GM12878 (cell line): ENCODE results near the gene FLACC1. TPM values are rescaled to one million over a fixed set of nuclear protein-coding genes. Genes with fewer than 3 reads are reported as not detected.
A peak's percentile ranks its signal among the peaks of the same experiment; 100 is the strongest.

Source experiments
- BCL11A ChIP-seq: IDR thresholded peaks from 2 replicates; pipeline ENCODE4 v1.6.1; 2011; ENCODE audit warnings: low read depth, low read length
- BMI1 ChIP-seq: fragments of 450-650 bp; IDR thresholded peaks from 2 replicates; pipeline ENCODE4 v1.6.1; 2016; ENCODE audit warnings: mild to moderate bottlenecking, moderate library complexity, borderline replicate concordance
- CEBPB ChIP-seq, 2 experiments: fragments of 150-350 bp in 1 of 2; IDR thresholded peaks; 2 replicates each; pipeline ENCODE4 v1.6.1; 2012 to 2014; ENCODE audit warnings: low read depth in 2 of 2, low read length in 2 of 2, borderline replicate concordance in 1 of 2, inconsistent platforms in 1 of 2
- EED ChIP-seq: sonication (generic); IDR thresholded peaks from 2 replicates; pipeline ENCODE4 v1.6.1; 2016; ENCODE audit warnings: antibody characterized with exemption, low read depth
- HDAC2 ChIP-seq: fragments of 200-600 bp; sonication (generic); IDR thresholded peaks from 2 replicates; pipeline ENCODE4 v1.6.1; 2017
- MTA2 ChIP-seq: fragments of 450-650 bp; IDR thresholded peaks from 2 replicates; pipeline ENCODE4 v1.6.1; 2016; ENCODE audit warnings: low read depth, mild to moderate bottlenecking, moderate library complexity
- MXI1 ChIP-seq: fragments of 150-350 bp; IDR thresholded peaks from 2 replicates; pipeline ENCODE4 v1.6.1; 2011; ENCODE audit warnings: low read depth, mild to moderate bottlenecking, inconsistent platforms, low read length, improper control_type of control experiment
- PAX8 ChIP-seq: fragments of 450-650 bp; IDR thresholded peaks from 2 replicates; pipeline ENCODE4 v1.6.1; 2017; ENCODE audit warnings: mild to moderate bottlenecking, moderate library complexity
- POU2F2 ChIP-seq: IDR thresholded peaks from 3 replicates; pipeline ENCODE4 v1.6.1; 2011; ENCODE audit warnings: low read depth, mild to moderate bottlenecking, low read length, borderline replicate concordance
- RBBP5 ChIP-seq: fragments of 200-600 bp; sonication (generic); conservative IDR thresholded peaks from 2 replicates; pipeline ENCODE4 v1.6.1; 2016
- RUNX3 ChIP-seq: IDR thresholded peaks from 2 replicates; pipeline ENCODE4 v1.6.1; 2012; ENCODE audit warnings: low read length, inconsistent platforms
- SMAD5 ChIP-seq: IDR thresholded peaks from 2 replicates; pipeline ENCODE4 v1.6.1; 2016; ENCODE audit warnings: antibody characterized with exemption, low read depth
- ZNF207 ChIP-seq: fragments of 450-650 bp; IDR thresholded peaks from 2 replicates; pipeline ENCODE4 v1.6.1; 2014; ENCODE audit warnings: antibody characterized with exemption, mild to moderate bottlenecking, borderline replicate concordance
- ZNF622 ChIP-seq: fragments of 450-650 bp; IDR thresholded peaks from 2 replicates; pipeline ENCODE4 v1.6.1; 2017; ENCODE audit warnings: mild to moderate bottlenecking, inconsistent platforms
- polyA plus RNA-seq, 11 experiments: library from polyadenylated mRNA; depleted of rRNA in 4 of 11; unstranded in 6 of 11; stranded (reverse) in 5 of 11; fragments of >200 nt; fragmentation: Nextera tagmentation in 4 of 11; fragmentation: Illumina TruSeq in 1 of 11; extraction: Ambion mirVana in 4 of 11; extraction: Trizol in 1 of 11; gene quantifications; 1 replicate in 1 of 11; 2 replicates in 10 of 11; pipeline versions ENCODE4 v1.2.1 to v1.2.3, GENCODE V29; 2011 to 2016; ENCODE audit warnings: inconsistent platforms in 2 of 11, missing spikeins in 2 of 11, low read depth in 1 of 11
- total RNA-seq, 4 experiments: library from RNA; depleted of rRNA in 3 of 4; stranded (reverse); fragments of >200 nt in 3 of 4; fragmentation: Illumina TruSeq in 1 of 4; extraction: Trizol in 1 of 4; gene quantifications; 2 replicates each; pipeline versions ENCODE4 v1.2.1 to v1.2.3, GENCODE V29; 2013 to 2021
- TF ChIP-seq, protein P1 (sequence below): fragments of 450-650 bp; IDR thresholded peaks from 2 replicates; pipeline ENCODE4 v1.6.1; 2017; ENCODE audit warnings: mild to moderate bottlenecking
- TF ChIP-seq, protein P2 (sequence below): IDR thresholded peaks from 2 replicates; pipeline ENCODE4 v1.6.1; 2011; ENCODE audit warnings: low read depth, low read length, improper control_type of control experiment, borderline replicate concordance
- TF ChIP-seq, protein P3 (sequence below): fragments of 450-650 bp; IDR thresholded peaks from 2 replicates; pipeline ENCODE4 v1.6.1; 2017; ENCODE audit warnings: low read depth, mild to moderate bottlenecking, moderate library complexity
- TF ChIP-seq, protein P4 (sequence below): IDR thresholded peaks from 2 replicates; pipeline ENCODE4 v1.6.1; 2012; ENCODE audit warnings: improper control_type of control experiment, low read depth, low read length; ENCODE audit not compliant: insufficient replicate concordance
- TF ChIP-seq, protein P5 (sequence below): IDR thresholded peaks from 2 replicates; pipeline ENCODE4 v1.6.1; 2011; ENCODE audit warnings: mild to moderate bottlenecking, low read depth, low read length, moderate library complexity; ENCODE audit not compliant: insufficient replicate concordance

The FLACC1 gene
- total and polyA plus RNA-seq, 10 of the 15 experiments (the other 5 are each of a cell fraction or from before 2014, with no cell fraction given): 0.08 to 0.54 (median 0.30) TPM; not detected in 2

DNA sequence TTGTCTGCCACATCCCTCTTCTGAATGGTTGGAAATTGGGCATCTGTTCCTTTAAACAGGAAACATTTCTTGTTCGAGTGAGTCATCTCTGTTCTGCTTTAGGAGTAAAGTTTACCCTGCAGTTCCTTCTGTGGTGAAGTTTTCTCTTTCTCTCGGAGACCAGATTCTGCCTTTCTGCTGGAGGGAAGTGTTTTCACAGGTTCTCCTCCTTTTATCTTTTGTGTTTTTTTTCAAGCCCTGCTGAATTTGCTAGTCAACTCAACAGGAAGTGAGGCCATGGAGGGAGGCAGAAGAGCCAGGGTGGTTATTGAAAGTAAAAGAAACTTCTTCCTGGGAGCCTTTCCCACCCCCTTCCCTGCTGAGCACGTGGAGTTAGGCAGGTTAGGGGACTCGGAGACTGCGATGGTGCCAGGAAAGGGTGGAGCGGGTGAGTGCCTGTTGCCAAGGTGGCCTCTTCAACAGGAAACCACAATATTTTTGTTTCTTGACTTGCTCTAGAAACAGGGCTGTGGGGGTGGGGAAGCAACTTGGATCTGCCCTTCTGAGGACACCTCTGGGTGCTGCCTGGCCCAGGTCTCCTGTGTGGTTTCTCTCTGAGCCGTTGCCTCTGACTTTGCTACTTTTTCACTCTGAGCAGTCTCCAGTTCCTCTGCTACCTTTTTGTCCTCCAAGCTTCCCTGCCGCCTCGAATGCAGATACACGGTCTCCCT is 99.0 kb downstream of the FLACC1 start (continued):
- TF ChIP-seq, protein P1, sequence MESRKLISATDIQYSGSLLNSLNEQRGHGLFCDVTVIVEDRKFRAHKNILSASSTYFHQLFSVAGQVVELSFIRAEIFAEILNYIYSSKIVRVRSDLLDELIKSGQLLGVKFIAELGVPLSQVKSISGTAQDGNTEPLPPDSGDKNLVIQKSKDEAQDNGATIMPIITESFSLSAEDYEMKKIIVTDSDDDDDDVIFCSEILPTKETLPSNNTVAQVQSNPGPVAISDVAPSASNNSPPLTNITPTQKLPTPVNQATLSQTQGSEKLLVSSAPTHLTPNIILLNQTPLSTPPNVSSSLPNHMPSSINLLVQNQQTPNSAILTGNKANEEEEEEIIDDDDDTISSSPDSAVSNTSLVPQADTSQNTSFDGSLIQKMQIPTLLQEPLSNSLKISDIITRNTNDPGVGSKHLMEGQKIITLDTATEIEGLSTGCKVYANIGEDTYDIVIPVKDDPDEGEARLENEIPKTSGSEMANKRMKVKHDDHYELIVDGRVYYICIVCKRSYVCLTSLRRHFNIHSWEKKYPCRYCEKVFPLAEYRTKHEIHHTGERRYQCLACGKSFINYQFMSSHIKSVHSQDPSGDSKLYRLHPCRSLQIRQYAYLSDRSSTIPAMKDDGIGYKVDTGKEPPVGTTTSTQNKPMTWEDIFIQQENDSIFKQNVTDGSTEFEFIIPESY: no peak
- TF ChIP-seq BCL11A (0 out of 2 replicates have a peak, but pooled peaks have one; percentile 20), MTA2 (peak; percentile 63), RUNX3 (peak; percentile 95), POU2F2 (0 out of 3 replicates have a peak, but pooled peaks have one; percentile 47), PAX8 (peak; percentile 34; the same call in 1 of the 2 replicates), MXI1 (peak; percentile 94), ZNF622 (no peak), CEBPB (IDR thresholded peaks at IDR 0.05; ENCODE audit: borderline replicate concordance in 1 of 2, low read depth in 2 of 2, low read length in 2 of 2) (peak in 1 of 2 experiments; percentile 79; a peak in 1 of 4 replicates), BMI1 (peak; percentile 82), ZNF207 (0 out of 2 replicates have a peak, but pooled peaks have one; percentile 35), EED (peak; percentile 95), SMAD5 (no peak), RBBP5 (peak; percentile 92; the same call in 1 of the 2 replicates), HDAC2 (no peak)
- TF ChIP-seq, protein P2, sequence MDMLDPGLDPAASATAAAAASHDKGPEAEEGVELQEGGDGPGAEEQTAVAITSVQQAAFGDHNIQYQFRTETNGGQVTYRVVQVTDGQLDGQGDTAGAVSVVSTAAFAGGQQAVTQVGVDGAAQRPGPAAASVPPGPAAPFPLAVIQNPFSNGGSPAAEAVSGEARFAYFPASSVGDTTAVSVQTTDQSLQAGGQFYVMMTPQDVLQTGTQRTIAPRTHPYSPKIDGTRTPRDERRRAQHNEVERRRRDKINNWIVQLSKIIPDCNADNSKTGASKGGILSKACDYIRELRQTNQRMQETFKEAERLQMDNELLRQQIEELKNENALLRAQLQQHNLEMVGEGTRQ: no peak
- TF ChIP-seq, protein P3, sequence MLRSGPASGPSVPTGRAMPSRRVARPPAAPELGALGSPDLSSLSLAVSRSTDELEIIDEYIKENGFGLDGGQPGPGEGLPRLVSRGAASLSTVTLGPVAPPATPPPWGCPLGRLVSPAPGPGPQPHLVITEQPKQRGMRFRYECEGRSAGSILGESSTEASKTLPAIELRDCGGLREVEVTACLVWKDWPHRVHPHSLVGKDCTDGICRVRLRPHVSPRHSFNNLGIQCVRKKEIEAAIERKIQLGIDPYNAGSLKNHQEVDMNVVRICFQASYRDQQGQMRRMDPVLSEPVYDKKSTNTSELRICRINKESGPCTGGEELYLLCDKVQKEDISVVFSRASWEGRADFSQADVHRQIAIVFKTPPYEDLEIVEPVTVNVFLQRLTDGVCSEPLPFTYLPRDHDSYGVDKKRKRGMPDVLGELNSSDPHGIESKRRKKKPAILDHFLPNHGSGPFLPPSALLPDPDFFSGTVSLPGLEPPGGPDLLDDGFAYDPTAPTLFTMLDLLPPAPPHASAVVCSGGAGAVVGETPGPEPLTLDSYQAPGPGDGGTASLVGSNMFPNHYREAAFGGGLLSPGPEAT: peak; percentile 92
- TF ChIP-seq, protein P4, sequence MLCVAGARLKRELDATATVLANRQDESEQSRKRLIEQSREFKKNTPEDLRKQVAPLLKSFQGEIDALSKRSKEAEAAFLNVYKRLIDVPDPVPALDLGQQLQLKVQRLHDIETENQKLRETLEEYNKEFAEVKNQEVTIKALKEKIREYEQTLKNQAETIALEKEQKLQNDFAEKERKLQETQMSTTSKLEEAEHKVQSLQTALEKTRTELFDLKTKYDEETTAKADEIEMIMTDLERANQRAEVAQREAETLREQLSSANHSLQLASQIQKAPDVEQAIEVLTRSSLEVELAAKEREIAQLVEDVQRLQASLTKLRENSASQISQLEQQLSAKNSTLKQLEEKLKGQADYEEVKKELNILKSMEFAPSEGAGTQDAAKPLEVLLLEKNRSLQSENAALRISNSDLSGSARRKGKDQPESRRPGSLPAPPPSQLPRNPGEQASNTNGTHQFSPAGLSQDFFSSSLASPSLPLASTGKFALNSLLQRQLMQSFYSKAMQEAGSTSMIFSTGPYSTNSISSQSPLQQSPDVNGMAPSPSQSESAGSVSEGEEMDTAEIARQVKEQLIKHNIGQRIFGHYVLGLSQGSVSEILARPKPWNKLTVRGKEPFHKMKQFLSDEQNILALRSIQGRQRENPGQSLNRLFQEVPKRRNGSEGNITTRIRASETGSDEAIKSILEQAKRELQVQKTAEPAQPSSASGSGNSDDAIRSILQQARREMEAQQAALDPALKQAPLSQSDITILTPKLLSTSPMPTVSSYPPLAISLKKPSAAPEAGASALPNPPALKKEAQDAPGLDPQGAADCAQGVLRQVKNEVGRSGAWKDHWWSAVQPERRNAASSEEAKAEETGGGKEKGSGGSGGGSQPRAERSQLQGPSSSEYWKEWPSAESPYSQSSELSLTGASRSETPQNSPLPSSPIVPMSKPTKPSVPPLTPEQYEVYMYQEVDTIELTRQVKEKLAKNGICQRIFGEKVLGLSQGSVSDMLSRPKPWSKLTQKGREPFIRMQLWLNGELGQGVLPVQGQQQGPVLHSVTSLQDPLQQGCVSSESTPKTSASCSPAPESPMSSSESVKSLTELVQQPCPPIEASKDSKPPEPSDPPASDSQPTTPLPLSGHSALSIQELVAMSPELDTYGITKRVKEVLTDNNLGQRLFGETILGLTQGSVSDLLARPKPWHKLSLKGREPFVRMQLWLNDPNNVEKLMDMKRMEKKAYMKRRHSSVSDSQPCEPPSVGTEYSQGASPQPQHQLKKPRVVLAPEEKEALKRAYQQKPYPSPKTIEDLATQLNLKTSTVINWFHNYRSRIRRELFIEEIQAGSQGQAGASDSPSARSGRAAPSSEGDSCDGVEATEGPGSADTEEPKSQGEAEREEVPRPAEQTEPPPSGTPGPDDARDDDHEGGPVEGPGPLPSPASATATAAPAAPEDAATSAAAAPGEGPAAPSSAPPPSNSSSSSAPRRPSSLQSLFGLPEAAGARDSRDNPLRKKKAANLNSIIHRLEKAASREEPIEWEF: no peak
- TF ChIP-seq, protein P5, sequence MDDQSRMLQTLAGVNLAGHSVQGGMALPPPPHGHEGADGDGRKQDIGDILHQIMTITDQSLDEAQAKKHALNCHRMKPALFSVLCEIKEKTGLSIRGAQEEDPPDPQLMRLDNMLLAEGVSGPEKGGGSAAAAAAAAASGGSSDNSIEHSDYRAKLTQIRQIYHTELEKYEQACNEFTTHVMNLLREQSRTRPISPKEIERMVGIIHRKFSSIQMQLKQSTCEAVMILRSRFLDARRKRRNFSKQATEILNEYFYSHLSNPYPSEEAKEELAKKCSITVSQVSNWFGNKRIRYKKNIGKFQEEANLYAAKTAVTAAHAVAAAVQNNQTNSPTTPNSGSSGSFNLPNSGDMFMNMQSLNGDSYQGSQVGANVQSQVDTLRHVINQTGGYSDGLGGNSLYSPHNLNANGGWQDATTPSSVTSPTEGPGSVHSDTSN: peak; percentile 40
